Spinal cord (tissue), 10 donors: ENCODE measurements around the gene NOS3. TPM values are rescaled to one million over a fixed set of nuclear protein-coding genes. Genes with fewer than 3 reads are reported as not detected.

ENCODE experiments used
- DNase-seq, 6 donors: peaks; one replicate each; pipeline versions ENCODE4 v3.0.0 to v3.0.0-alpha.2; 2013 to 2015; ENCODE audit warnings: low spot score in 6 of 6, low read depth in 4 of 6
- H3K27ac ChIP-seq: one replicate; pipeline ENCODE4 v1.5.1; 2013; ENCODE audit warnings: low read depth, low read length, control low read depth
- H3K27me3 ChIP-seq: one replicate; pipeline ENCODE4 v1.6.1; 2013; ENCODE audit warnings: low read length; ENCODE audit not compliant: control insufficient read depth, insufficient read depth
- H3K36me3 ChIP-seq: one replicate; pipeline ENCODE4 v1.6.1; 2013; ENCODE audit warnings: low read length; ENCODE audit not compliant: control insufficient read depth, insufficient read depth
- H3K4me1 ChIP-seq: one replicate; pipeline ENCODE4 v1.6.1; 2013; ENCODE audit warnings: low read length; ENCODE audit not compliant: control insufficient read depth, insufficient read depth
- H3K4me3 ChIP-seq: one replicate; pipeline ENCODE4 v1.5.1; 2013; ENCODE audit warnings: low read depth, low read length, control low read depth
- H3K9me3 ChIP-seq: one replicate; pipeline ENCODE4 v1.6.1; 2013; ENCODE audit warnings: low read length; ENCODE audit not compliant: control insufficient read depth, insufficient read depth
- WGBS: methylation state at CpG from one replicate; pipeline ENCODE4 v1.1.5; 2013; ENCODE audit warnings: missing lambda C conversion rate; ENCODE audit not compliant: insufficient coverage; 5-methylcytosine and 5-hydroxymethylcytosine counted together
- polyA plus RNA-seq, 2 donors: library from polyadenylated mRNA; unstranded; fragments of 120-200 nt; gene quantifications; one replicate each; pipeline ENCODE4 v1.2.1, GENCODE V29; 2013; ENCODE audit not compliant: insufficient read length in 2 of 2
- total RNA-seq, 2 donors: library from RNA; depleted of rRNA in 1 of 2; stranded (reverse); fragments of 120-200 nt in 1 of 2; fragments of >200 nt in 1 of 2; gene quantifications; one replicate each; pipeline versions ENCODE4 v1.2.3 to v1.2.4, GENCODE V29; 2013 to 2014
- donor health status: healthy.

The NOS3 gene
- total and polyA plus RNA-seq, 4 donors = 2.4 to 13.4 (median 9.3) TPM

GRCh38 chr7:150979713-150980390 is 11.0 kb upstream of the NOS3 start:
- Histone ChIP-seq H3K9me3 (no peaks in the 10 kb centered on the region), H3K4me3 (peak overlapping the region; percentile 31), H3K4me1 (peaks cover 72% of the 10 kb centered on the region), H3K27me3 (no peaks in the 10 kb centered on the region), H3K36me3 (no peaks in the 10 kb centered on the region), H3K27ac (peak overlapping the region; percentile 44)
- 66% methylated on average over 6 of the region's 7 CpGs for WGBS
- DNase-seq = no peak

- peak in 2 of 6 donors; percentile 49 to 65 for DNase-seq
- Histone ChIP-seq H3K4me1 (peaks cover 65% of the 10 kb centered on the region), H3K27me3 (no peaks in the 10 kb centered on the region), H3K9me3 (no peaks in the 10 kb centered on the region), H3K36me3 (no peaks in the 10 kb centered on the region), H3K27ac (no peak overlapping the region), H3K4me3 (no peak overlapping the region)
- 57% methylated on average over 1 of the region's 2 CpGs for WGBS
These were observed 10.2 kb upstream of the NOS3 start for GRCh38 chr7:150980663-150981062.

- no peak for DNase-seq
- no peaks in the 10 kb centered on the region for H3K36me3 ChIP-seq
- peaks cover 65% of the 10 kb centered on the region for H3K4me1 ChIP-seq
- no peak overlapping the region for H3K27ac ChIP-seq
- H3K27me3 ChIP-seq = no peaks in the 10 kb centered on the region
- H3K4me3 ChIP-seq = no peak overlapping the region
- 34% methylated on average over 5 of the region's 6 CpGs for WGBS
- no peaks in the 10 kb centered on the region for H3K9me3 ChIP-seq
These were observed 9.2 kb upstream of the NOS3 start for GRCh38 chr7:150981644-150982043.

GRCh38 chr7:150982351-150982750 is 8.5 kb upstream of the NOS3 start:
- Histone ChIP-seq H3K27ac (no peak overlapping the region), H3K4me1 (peaks cover 61% of the 10 kb centered on the region), H3K36me3 (no peaks in the 10 kb centered on the region), H3K27me3 (no peaks in the 10 kb centered on the region), H3K4me3 (no peak overlapping the region), H3K9me3 (no peaks in the 10 kb centered on the region)
- DNase-seq = peak in 1 of 6 donors; percentile 80
- 9% methylated on average over 2 of the region's 3 CpGs for WGBS

GRCh38 chr7:150983893-150984368 is 6.9 kb upstream of the NOS3 start:
- Histone ChIP-seq H3K27ac (no peak overlapping the region), H3K9me3 (no peaks in the 10 kb centered on the region), H3K4me3 (no peak overlapping the region), H3K36me3 (no peaks in the 10 kb centered on the region), H3K27me3 (no peaks in the 10 kb centered on the region), H3K4me1 (peaks cover 62% of the 10 kb centered on the region)
- 21% methylated on average over 2 of the region's 2 CpGs for WGBS
- DNase-seq = peak in 1 of 6 donors; percentile 68

- 4% methylated on average over 14 of the region's 16 CpGs for WGBS
- Histone ChIP-seq H3K4me1 (peaks cover 46% of the 10 kb centered on the region), H3K9me3 (no peaks in the 10 kb centered on the region), H3K4me3 (no peak overlapping the region), H3K27me3 (no peaks in the 10 kb centered on the region), H3K27ac (no peak overlapping the region), H3K36me3 (no peaks in the 10 kb centered on the region)
- peak in 2 of 6 donors; percentile 89 to 94 for DNase-seq
These were observed 4.7 kb upstream of the NOS3 start for GRCh38 chr7:150986099-150986512.

GRCh38 chr7:150986556-150986955 is 4.3 kb upstream of the NOS3 start:
- 84% methylated on average over 5 of the region's 5 CpGs for WGBS
- H3K27me3 ChIP-seq = no peaks in the 10 kb centered on the region
- DNase-seq = no peak
- H3K27ac ChIP-seq = no peak overlapping the region
- H3K4me1 ChIP-seq = peaks cover 42% of the 10 kb centered on the region
- H3K36me3 ChIP-seq = no peaks in the 10 kb centered on the region
- no peaks in the 10 kb centered on the region for H3K9me3 ChIP-seq
- no peak overlapping the region for H3K4me3 ChIP-seq

GRCh38 chr7:150988230-150989226 is 2.3 kb upstream of the NOS3 start:
- peak in 3 of 6 donors; percentile 64 to 96 (median 95) for DNase-seq
- Histone ChIP-seq H3K4me3 (no peak overlapping the region), H3K27ac (peak overlapping the region; percentile 57), H3K36me3 (no peaks in the 10 kb centered on the region), H3K9me3 (no peaks in the 10 kb centered on the region), H3K27me3 (no peaks in the 10 kb centered on the region), H3K4me1 (peaks cover 38% of the 10 kb centered on the region)
- 7% methylated on average over 21 of the region's 31 CpGs for WGBS

DNA sequence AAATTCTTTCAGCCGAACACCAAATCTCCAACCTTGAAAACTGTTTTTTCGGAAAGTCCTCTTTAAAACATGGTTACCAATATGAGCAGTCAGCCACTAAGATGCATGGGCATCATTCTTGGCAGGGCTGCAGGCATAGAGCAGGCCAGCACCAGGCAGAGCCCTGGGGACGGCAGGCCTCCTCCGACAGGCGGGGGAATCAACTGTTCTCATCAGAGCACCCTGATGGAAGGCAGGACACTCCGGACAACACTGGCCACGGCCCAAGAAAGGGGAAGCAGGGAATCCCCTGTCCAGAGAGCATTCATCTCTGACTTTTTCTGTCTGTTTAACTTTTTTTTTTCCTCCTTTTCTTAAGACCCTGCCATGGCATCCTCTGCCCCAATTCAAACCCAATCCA is 1.4 kb upstream of the NOS3 start:
- Histone ChIP-seq H3K27ac (no peak overlapping the region), H3K9me3 (no peaks in the 10 kb centered on the region), H3K4me1 (peaks cover 35% of the 10 kb centered on the region), H3K4me3 (no peak overlapping the region), H3K27me3 (no peaks in the 10 kb centered on the region), H3K36me3 (no peaks in the 10 kb centered on the region)
- no peak for DNase-seq
- 73% methylated on average over 7 of the region's 7 CpGs for WGBS
